Measurements from ENCODE around the gene ZCCHC24. TPM values are rescaled to one million over a fixed set of nuclear protein-coding genes. Genes with fewer than 3 reads are reported as not detected.

Gene ZCCHC24
- total RNA-seq, 4 donors from 2014 or later = 15.6 to 41.1 (median 22.5) TPM

GRCh38 chr10:79453392-79453791, 8.0 kb upstream of the ZCCHC24 start:
- H3K27me3 ChIP-seq = no peaks in the 10 kb centered on the region
- H3K9me3 ChIP-seq = no peaks in the 10 kb centered on the region
- WGBS, 2 donors (ENCODE audit: low coverage in 1 of 2) = 85 to 95% methylated on average over 3 of the region's 3 CpGs
- no peak overlapping the region for H3K4me3 ChIP-seq
- intact Hi-C loops (cut with DNase I; ENCODE audit: low total_unique reads) = no loop called here
- no peak for DNase-seq
- in situ Hi-C loops (cut with MboI; ENCODE audit: low pct_ligation_motif_present in 1 of 4, low pct_unique_long_range_greater_than_20kb in 1 of 4, low sequenced_read_pairs in 3 of 4) = no loop called here
- H3K27ac ChIP-seq = no peak overlapping the region
- no peaks in the 10 kb centered on the region for H3K36me3 ChIP-seq
- peaks cover 0 to 9% (median 2%) of the 10 kb centered on the region in 4 donors for H3K4me1 ChIP-seq
- TF ChIP-seq EP300 (IDR thresholded peaks at IDR 0.05; ENCODE audit: low read depth) = no peak
- TF ChIP-seq POLR2A (IDR thresholded peaks at IDR 0.05) = no peak
- no peak for TF ChIP-seq POLR2AphosphoS5 (IDR thresholded peaks at IDR 0.05)
- no peak for TF ChIP-seq CTCF (IDR thresholded peaks at IDR 0.05)

GRCh38 chr10:79452174-79452611, 6.8 kb upstream of the ZCCHC24 start:
- no peak for DNase-seq
- H3K9me3 ChIP-seq = no peaks in the 10 kb centered on the region
- in situ Hi-C loops (cut with MboI; ENCODE audit: low pct_ligation_motif_present in 1 of 4, low pct_unique_long_range_greater_than_20kb in 1 of 4, low sequenced_read_pairs in 3 of 4) (no loop called here), intact Hi-C loops (cut with DNase I; ENCODE audit: low total_unique reads) (no loop called here)
- H3K4me3 ChIP-seq = no peak overlapping the region
- 45 to 49% methylated on average over 3 to 9 of the region's 9 CpGs for WGBS, 2 donors (ENCODE audit: low coverage in 1 of 2)
- H3K36me3 ChIP-seq = no peaks in the 10 kb centered on the region
- peak overlapping the region; percentile 41 to 60 (median 44) for H3K27ac ChIP-seq
- TF ChIP-seq CTCF (IDR thresholded peaks at IDR 0.05) = no peak
- no peak for TF ChIP-seq EP300 (IDR thresholded peaks at IDR 0.05; ENCODE audit: low read depth)
- no peak for TF ChIP-seq POLR2A (IDR thresholded peaks at IDR 0.05)
- TF ChIP-seq POLR2AphosphoS5 (IDR thresholded peaks at IDR 0.05) = no peak
- peaks cover 0 to 9% (median 2%) of the 10 kb centered on the region in 4 donors for H3K4me1 ChIP-seq
- no peaks in the 10 kb centered on the region for H3K27me3 ChIP-seq

DNA sequence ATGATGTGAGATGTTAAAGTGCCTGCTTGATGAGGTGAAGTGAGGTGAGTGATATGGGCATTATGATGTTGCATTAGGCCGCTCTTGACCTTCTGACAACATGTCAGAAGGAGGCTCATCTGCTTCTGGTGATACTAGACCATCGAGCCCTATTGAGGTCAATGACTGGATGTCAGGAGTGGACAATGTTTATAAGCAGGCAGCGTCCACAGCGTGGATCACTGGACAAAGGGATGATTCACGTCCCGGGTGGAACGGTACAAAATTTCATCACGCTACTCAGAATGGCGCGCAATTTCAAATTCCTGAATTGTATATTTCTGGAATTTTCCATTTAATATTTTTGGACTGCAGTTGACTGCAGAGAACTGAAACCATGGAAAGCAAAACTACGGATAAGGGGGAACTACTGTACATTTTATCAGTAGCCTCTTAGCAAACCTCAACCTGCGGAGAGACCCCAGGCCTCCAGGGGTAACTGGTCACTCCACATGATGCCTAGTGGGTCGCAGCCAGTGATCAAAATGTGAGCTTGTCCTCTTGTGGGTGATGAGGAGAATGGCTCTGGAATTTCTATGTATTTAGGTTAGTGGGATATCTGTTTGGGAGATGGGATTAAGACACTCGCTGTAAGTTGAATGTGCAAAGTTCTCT, 5.7 kb upstream of the ZCCHC24 start:
- in situ Hi-C loops (cut with MboI; ENCODE audit: low pct_ligation_motif_present in 1 of 4, low pct_unique_long_range_greater_than_20kb in 1 of 4, low sequenced_read_pairs in 3 of 4) = no loop called here
- Histone ChIP-seq H3K4me3 (no peak overlapping the region), H3K4me1 (peaks cover 0 to 13% (median 8%) of the 10 kb centered on the region in 4 donors), H3K27ac (no peak overlapping the region), H3K27me3 (no peaks in the 10 kb centered on the region), H3K9me3 (no peaks in the 10 kb centered on the region), H3K36me3 (no peaks in the 10 kb centered on the region)
- DNase-seq = no peak
- no peak for TF ChIP-seq EP300 (IDR thresholded peaks at IDR 0.05; ENCODE audit: low read depth)
- TF ChIP-seq POLR2A (IDR thresholded peaks at IDR 0.05) = no peak
- no peak for TF ChIP-seq CTCF (IDR thresholded peaks at IDR 0.05)
- no peak for TF ChIP-seq POLR2AphosphoS5 (IDR thresholded peaks at IDR 0.05)
- 91 to 92% methylated on average over 8 to 14 of the region's 14 CpGs for WGBS, 2 donors (ENCODE audit: low coverage in 1 of 2)
- intact Hi-C loops (cut with DNase I; ENCODE audit: low total_unique reads) = no loop called here

DNA sequence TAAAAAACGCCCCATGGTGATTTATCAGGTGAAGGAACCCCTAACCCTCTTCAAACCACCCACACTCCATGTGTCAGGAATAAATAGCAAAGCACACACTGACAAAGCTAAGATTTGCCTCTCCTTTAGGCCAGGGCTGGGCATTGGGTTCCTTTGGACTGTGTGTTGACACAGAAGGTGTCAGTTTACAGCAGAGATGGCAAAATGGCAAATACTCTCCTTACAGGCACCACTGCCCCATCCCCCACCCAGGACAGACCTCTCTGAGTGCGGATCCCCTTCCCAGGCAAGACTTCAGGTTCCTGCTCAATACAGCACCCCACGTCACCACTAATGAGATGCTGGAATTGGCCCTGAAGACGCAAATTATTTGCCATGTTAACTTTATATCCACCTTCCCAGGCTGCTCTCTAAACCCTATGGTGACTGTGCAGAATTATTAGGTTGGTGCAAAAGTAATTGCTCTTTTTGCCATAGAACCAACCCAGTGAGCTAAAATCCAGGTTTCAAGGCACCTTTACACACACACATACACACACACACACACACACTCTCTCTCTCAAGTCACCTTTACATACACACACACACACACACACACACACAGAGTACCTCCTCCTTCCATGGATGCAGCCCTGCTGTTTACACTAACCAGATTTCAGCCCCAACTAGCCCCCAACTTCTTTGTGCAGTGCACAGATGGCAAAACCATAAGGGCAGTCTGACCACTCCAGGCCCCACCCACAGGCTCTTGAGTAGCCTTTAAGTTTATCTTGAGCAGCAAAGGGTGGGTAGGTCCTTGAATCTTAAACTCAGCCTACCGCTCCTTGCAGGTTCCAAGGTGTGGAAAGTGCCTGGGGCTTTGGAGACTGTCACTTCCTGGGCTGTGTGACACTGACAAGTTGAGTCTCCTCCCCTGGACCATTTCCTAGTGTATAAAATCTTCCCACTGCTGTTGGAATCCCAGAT, 4.0 kb upstream of the ZCCHC24 start:
- peaks cover 0 to 22% (median 16%) of the 10 kb centered on the region in 4 donors for H3K4me1 ChIP-seq
- H3K27me3 ChIP-seq = no peaks in the 10 kb centered on the region
- DNase-seq = no peak
- TF ChIP-seq EP300 (IDR thresholded peaks at IDR 0.05; ENCODE audit: low read depth) = no peak
- TF ChIP-seq POLR2AphosphoS5 (IDR thresholded peaks at IDR 0.05) = no peak
- no peak for TF ChIP-seq CTCF (IDR thresholded peaks at IDR 0.05)
- TF ChIP-seq POLR2A (IDR thresholded peaks at IDR 0.05) = no peak
- intact Hi-C loops (cut with DNase I; ENCODE audit: low total_unique reads) (no loop called here), in situ Hi-C loops (cut with MboI; ENCODE audit: low pct_ligation_motif_present in 1 of 4, low pct_unique_long_range_greater_than_20kb in 1 of 4, low sequenced_read_pairs in 3 of 4) (no loop called here)
- H3K9me3 ChIP-seq = no peaks in the 10 kb centered on the region
- 69 to 84% methylated on average over 4 to 5 of the region's 5 CpGs for WGBS, 2 donors (ENCODE audit: low coverage in 1 of 2)
- no peak overlapping the region for H3K27ac ChIP-seq
- no peak overlapping the region for H3K4me3 ChIP-seq
- no peaks in the 10 kb centered on the region for H3K36me3 ChIP-seq
